Progenitor cell of endocrine pancreas (in vitro differentiated cells): Measurements from ENCODE around the gene FKBP1B. TPM values are rescaled to one million over a fixed set of nuclear protein-coding genes. Genes with fewer than 3 reads are reported as not detected.

Experiments
- DNase-seq: peaks from one replicate; pipeline ENCODE4 v3.0.0; 2021; ENCODE audit warnings: low spot score; ENCODE audit not compliant: unreplicated experiment
- H3K27ac Mint-ChIP-seq: 2 replicates; pipeline ENCODE4 v1.8.0; 2021; ENCODE audit warnings: mild to moderate bottlenecking, moderate library complexity, mixed read lengths
- H3K27me3 Mint-ChIP-seq: 2 replicates; pipeline ENCODE4 v1.8.0; 2021; ENCODE audit warnings: mixed read lengths
- H3K36me3 Mint-ChIP-seq: 2 replicates; pipeline ENCODE4 v1.8.0; 2022; ENCODE audit warnings: mixed read lengths; ENCODE audit not compliant: insufficient read depth
- H3K4me1 Mint-ChIP-seq: 2 replicates; pipeline ENCODE4 v1.8.0; 2021; ENCODE audit warnings: low read depth, mixed read lengths
- H3K4me3 Mint-ChIP-seq: 2 replicates; pipeline ENCODE4 v1.8.0; 2021; ENCODE audit warnings: low read depth, mild to moderate bottlenecking, moderate library complexity, mixed read lengths
- H3K9me3 Mint-ChIP-seq: 2 replicates; pipeline ENCODE4 v1.8.0; 2021; ENCODE audit warnings: low read depth, mixed read lengths
- total RNA-seq: library from RNA; stranded (reverse); gene quantifications from 2 replicates; pipeline ENCODE4 v1.2.1, GENCODE V29; 2021
- TF ChIP-seq, protein P1 (sequence below): fragments of 200-600 bp; sonication (generic); IDR thresholded peaks from one replicate; pipeline ENCODE4 v1.5.0; 2021; ENCODE audit warnings: antibody characterized with exemption, mild to moderate bottlenecking; ENCODE audit not compliant: unreplicated experiment

Gene FKBP1B
- total RNA-seq, 1 donor from 2014 or later, result 33.7 TPM

DNA sequence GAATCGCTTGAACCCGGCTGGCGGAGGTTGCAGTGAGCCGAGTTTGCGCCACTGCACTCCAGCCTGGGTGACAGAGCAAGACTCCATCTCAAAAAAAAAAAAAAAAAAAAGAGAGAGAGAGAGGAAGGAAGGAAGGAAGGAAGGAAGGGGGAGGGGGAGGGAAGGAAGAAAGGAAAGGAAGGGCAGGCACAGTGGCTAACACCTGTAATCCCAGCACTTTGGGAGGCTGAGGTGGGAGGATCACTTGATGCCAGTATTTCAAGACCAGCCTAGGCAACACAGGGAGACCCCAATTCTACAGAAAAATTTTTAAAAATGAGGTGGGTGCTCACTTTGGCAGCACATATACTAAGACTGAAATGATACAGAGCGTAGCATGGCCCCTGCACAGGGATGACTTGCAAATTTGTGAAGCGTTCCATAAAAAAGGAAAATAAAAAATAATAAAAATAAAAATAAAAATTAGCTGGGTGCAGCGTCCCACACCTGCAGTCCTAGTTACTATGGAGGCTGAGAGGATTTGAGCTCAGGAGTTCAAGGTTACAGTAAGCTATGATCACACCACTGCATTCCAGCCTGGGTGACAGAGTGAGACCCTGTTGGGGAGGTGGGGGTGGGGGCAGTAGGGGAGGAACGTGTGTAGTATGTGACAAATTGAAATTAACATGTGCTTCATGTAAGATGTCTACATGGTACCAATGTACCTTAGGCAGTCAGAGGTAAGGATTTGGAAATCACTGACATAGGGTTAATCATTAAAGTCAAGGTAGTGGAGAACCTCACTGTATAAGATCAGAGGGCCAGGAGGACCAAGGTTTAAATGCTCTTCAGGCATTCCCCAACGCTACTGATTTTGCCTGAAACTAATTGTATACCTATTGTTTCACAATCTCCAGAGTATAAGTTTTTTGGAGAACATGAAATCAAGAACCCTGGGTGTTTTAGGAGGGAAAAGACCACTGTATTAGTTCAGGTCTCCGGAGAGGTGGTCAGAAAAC lies 3.7 kb upstream of the FKBP1B start:
- no peak for DNase-seq
- TF ChIP-seq, protein P1, sequence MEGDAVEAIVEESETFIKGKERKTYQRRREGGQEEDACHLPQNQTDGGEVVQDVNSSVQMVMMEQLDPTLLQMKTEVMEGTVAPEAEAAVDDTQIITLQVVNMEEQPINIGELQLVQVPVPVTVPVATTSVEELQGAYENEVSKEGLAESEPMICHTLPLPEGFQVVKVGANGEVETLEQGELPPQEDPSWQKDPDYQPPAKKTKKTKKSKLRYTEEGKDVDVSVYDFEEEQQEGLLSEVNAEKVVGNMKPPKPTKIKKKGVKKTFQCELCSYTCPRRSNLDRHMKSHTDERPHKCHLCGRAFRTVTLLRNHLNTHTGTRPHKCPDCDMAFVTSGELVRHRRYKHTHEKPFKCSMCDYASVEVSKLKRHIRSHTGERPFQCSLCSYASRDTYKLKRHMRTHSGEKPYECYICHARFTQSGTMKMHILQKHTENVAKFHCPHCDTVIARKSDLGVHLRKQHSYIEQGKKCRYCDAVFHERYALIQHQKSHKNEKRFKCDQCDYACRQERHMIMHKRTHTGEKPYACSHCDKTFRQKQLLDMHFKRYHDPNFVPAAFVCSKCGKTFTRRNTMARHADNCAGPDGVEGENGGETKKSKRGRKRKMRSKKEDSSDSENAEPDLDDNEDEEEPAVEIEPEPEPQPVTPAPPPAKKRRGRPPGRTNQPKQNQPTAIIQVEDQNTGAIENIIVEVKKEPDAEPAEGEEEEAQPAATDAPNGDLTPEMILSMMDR, result no peak
- no peaks in the 10 kb centered on the region for H3K9me3 Mint-ChIP-seq
- no peak overlapping the region for H3K27ac Mint-ChIP-seq
- peak overlapping the region; percentile 100 for H3K4me3 Mint-ChIP-seq
- no peaks in the 10 kb centered on the region for H3K27me3 Mint-ChIP-seq
- peaks cover 1% of the 10 kb centered on the region for H3K36me3 Mint-ChIP-seq
- peaks cover 16% of the 10 kb centered on the region for H3K4me1 Mint-ChIP-seq

DNA sequence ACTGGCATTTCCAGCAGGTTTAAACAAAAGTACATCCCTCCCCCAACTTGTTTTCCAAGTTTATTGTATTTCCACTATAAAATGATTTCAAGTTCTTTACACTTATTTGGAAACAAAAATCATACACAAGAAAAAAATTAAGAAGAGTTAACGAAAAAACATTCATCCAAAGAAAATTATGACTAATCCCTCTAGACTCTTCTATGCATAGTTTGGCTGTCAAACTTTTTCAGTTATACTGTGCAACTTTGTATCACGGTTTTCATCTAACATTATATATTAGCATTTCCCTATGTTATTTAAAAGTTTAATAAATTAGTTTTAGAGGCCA lies 3.0 kb upstream of the FKBP1B start:
- Mint-ChIP-seq H3K4me3 (peak overlapping the region; percentile 100), H3K9me3 (no peaks in the 10 kb centered on the region), H3K4me1 (peaks cover 16% of the 10 kb centered on the region), H3K27me3 (no peaks in the 10 kb centered on the region), H3K36me3 (peaks cover 1% of the 10 kb centered on the region), H3K27ac (no peak overlapping the region)
- DNase-seq, result no peak
- TF ChIP-seq, protein P1, result no peak

DNA sequence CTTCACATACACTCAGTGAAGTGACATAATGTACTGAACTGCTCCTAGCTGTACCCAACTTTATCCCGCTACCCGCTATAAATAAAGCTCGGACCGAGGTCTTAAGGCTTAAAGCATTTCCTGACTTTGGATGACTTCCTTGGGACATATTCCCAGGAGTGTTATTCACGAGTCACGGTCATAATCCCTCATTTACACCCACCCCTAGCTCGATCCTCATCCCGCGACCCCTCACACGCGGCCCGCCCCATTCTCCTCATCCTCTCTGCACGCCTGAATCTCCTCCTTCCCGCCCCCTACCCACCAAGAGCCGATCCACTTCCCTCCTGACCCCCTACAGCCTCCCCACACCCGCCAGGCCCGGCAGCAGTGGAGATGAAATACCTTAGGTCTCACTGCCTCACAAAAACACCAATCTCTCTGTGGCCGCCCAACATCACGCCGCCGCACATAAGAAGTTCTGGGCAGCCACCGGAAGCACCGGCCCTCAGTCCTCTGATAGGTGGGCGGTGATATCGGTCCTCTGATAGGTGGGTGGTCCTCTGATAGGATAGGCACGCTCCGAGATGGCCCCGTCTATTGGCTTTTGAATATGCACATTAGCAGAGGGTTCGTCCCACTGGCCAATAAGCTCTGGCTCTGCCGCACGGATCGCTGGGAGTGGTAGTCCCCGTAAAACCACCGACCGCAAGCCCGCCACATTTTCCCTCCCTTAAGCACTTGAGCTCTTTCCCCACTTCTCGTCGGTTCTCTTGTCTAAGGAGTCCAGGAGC lies 2.4 kb upstream of the FKBP1B start, which contains the start of gene WDCP:
TSS of gene WDCP (minus strand) at position 462 of the 773 bp plus-strand sequence. CDS start 7,897 bp downstream, outside the sequence.
- TF ChIP-seq, protein P1, result no peak
- Mint-ChIP-seq H3K4me1 (peaks cover 16% of the 10 kb centered on the region), H3K4me3 (peak within 1 kb of the TSS; percentile 100), H3K27ac (peak within 1 kb of the TSS; percentile 94), H3K27me3 (no peaks in the 10 kb centered on the region), H3K36me3 (peaks cover 1% of the 10 kb centered on the region), H3K9me3 (no peaks in the 10 kb centered on the region)
- DNase-seq, result peak; percentile 79

DNA sequence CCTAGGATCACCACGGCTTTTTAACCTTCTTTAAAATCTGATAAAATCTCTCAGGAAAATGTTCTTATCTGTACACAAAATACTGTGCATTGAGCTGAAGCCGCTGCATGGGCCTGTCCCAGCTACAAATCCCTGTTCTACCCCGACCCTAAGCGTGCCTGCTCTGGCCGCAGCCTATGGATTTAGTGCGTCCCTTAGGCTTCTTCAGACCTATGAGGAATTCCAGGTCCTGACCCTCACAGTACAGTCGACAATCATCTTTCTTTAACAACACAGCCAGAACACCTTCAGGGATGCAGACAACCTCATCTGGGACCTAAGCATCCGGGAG lies 1.9 kb upstream of the FKBP1B start:
- Mint-ChIP-seq H3K27me3 (no peaks in the 10 kb centered on the region), H3K27ac (peak overlapping the region; percentile 94), H3K9me3 (no peaks in the 10 kb centered on the region), H3K4me1 (peaks cover 16% of the 10 kb centered on the region), H3K4me3 (peak overlapping the region; percentile 100), H3K36me3 (peaks cover 1% of the 10 kb centered on the region)
- DNase-seq, result no peak
- TF ChIP-seq, protein P1, result no peak

DNA sequence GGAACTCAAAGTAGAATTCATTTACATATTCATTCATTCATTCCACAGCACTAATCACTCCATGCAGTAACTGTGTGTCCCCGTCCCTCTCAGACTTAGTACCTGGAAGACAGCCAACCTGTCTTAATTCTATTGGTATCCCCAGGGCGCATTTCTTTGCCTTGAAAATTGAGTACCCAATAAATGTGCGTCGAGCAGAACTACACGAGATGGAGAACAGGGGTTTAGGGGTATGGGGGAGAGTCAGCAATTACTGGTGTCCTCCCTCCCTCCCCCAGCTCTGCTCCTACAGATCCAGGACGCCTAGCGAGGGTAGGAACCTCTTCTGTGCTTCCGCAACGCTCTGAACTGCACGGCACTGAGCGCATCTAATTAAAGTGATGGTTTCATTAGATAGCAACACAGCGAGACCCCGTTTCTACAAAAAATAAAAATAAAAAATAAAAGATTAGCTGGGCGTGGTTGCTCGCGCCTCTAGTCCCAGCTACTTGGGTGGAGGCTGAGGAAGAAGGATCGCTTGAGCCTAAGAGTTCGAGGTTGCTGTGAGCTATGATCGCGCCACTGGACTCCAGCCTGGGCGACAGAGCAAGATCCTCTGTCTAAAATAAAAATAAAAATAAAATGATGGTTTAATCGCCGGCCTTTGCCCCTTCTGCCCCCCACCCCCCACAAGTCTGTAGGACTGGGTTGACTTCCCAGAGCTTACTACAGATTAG lies 614 bp upstream of the FKBP1B start:
- H3K27ac Mint-ChIP-seq, result no peak overlapping the region
- H3K27me3 Mint-ChIP-seq, result no peaks in the 10 kb centered on the region
- no peaks in the 10 kb centered on the region for H3K9me3 Mint-ChIP-seq
- no peak for DNase-seq
- no peak overlapping the region for H3K4me3 Mint-ChIP-seq
- H3K4me1 Mint-ChIP-seq, result peaks cover 16% of the 10 kb centered on the region
- TF ChIP-seq, protein P1, result no peak
- no peaks in the 10 kb centered on the region for H3K36me3 Mint-ChIP-seq
